GM21423 (cell line): ENCODE measurements around the gene MOB4.
"Not testable (repeated sequence)": the region's sequence is repeated elsewhere in the genome, so short reads cannot be mapped to it uniquely, and the experiment has no call there.

Experiments
- ATAC-seq: cut with Tn5 transposase; IDR thresholded peaks from one replicate; pipeline ENCODE4 v1.9.1; 2021; ENCODE audit warnings: mild to moderate bottlenecking, moderate library complexity; ENCODE audit not compliant: unreplicated experiment

Gene MOB4

DNA sequence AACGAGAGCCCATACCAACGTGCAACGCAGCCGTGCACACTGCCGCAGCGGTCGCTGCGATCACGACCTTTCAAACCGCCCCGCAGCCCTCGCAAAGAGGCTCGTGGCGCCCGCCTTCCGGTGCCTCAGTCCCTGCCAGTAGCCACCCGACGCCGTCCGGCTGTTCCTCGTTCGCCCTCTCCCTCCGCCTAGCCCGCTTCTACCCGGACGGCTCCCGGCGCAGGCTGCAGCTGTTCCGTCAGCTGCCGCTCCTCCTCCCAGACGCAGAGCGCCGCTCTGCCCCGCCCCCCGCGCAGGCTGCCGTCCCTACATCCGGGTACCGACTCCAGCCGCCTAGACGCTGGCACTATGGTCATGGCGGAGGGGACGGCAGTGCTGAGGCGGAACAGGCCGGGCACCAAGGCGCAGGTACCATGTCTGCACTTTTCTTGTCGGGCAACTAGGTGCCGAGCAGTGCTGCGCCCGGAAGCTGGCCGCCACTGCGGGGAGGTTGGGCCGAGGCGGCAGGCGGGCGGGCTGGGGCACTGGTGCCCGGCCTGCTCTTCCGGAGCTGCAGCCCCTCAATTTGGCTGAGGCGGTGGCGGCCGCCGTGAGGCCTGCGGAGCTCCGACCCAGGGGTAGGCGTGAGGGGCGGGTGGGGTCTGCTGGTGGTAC, at the start of gene MOB4:
Gene MOB4, plus strand, starts transcription at position 328 of the 654 bp plus-strand sequence. Its CDS starts 21 bp downstream, at position 349.
- peak; percentile 94 for ATAC-seq

DNA sequence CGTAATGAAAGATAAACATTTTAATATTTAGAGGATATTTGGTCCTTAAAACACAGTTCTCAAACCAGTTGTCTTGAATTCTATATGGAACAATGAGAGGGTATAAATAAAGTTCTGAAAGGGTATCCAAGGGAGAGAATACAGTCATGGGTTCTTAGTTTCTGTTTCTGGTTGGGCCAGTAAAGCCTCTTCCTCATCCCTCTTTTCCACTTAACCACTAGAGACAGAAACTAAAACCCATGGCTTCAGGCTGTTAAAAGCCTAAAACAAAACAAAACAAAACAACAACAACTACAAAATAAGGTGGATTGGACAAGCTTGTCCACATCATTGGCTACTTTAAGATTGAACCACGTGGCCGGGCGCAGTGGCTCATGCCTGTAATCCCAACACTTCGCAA, 43.7 kb upstream of the MOB4 start:
- no peak for ATAC-seq

DNA sequence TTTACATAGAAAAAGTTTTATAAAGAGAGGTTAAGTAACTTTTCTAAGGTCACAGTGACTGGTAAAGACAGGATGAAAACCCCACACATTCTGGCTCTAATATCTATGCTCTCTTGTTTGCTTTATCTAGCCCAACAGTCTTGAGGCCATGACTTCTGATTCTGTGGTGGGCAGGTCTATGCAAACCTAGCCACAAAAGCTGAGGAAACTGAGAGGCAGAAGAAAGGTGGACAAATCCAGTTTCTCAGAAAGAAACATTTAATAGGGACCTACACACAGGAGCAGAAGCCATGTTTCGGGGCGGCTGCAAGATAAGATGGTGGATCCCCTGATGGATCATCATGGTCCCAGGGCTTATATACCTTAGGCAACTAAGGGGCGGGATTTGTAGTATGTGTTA, 38.1 kb upstream of the MOB4 start:
- no peak for ATAC-seq

DNA sequence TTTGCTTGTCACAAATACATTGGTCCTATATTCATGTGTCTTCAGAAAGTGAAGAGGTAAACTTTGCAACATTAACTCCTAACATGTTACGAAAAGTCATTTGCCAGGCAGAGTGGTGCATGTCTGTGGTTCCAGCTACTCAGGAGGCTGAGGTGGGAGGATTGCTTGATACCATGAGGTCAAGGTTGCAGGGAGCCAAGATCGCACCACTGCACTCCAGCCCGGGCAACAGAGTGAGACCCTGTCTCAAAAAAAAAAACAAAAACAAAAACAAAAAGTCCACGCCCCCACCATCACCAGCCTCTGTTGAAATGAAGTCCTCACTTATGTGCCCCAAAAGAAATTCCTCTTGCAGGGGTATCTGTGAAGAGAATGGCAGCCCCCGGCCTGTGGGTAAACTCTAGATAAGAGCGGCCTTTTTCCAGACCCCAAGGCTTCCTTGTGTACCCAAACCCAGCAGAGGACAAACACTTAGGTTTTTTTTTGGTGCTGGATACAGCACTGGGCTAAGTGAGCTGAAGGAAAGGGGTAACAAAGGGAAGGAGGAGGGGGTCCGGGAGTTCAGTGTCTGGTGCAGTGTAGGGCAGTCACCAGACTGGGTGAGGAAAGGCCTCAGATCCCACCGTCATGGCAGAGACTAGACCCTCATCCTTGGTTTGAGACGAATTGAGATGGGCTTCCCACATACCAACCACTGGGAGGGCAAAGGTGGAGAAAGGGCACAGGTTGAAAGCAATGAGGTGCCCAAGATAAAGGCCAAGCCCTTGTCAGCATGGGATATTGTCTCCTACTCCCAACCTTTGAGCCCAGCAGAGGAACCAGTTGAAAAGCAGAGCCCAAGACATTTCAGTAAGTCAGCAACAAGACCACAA, 35.5 kb upstream of the MOB4 start:
- no peak for ATAC-seq

DNA sequence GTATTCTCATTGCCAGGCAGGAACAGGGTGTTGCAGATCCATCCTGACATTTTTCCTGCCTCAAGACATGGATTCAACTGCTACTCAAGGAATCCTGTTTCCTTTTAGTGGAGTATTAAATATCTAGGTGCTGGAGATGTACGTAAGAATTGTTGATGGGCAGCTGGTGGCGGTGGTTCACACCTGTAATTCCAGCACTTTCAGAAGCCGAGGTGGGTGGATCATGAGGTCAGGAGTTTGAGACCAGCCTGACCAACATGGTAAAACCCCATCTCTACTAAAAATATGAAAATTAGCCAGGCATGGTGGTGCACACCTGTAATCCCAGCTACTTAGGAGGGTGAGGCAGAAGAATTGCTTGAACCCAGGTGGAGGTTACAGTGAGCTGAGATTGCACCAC, 31.6 kb upstream of the MOB4 start:
- ATAC-seq = not testable (repeated sequence)

DNA sequence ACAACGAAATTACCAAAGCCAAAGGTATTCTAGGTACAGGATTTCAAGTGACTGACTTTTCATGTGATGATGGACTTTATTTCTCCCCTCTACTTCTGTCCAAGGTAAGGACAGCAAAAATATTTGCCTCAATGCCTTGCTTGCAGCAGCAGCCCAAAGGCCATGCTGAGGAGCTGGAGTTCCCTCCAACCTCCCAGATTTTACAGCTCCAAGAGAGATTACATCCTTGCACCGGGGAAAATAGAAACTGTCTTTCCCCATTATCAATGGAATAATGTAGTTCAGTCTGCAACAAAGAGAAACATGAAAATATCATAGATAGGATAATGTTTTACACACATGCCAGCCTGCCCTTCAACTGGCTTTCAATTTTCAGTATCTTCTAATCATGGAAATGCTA, 29.7 kb upstream of the MOB4 start:
- no peak for ATAC-seq

DNA sequence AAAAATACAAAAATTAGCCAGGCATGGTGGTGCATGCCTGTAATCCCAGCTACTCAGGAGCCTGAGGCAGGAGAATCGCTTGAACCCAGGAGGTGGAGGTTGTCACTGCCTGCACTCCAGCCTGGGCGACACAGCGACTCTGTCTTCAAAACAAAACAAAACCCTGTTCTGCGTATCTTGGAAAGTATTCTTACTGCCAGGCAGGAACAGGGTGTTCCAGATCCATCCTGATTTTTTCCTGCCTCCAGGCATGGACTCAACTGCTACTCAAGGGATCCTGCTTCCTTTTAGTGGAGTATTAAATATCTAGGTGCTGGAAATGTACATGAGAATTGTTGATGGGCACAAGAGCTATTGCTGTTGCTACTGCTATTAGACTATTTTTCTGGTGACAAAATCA, 28.5 kb upstream of the MOB4 start:
- ATAC-seq = no peak

DNA sequence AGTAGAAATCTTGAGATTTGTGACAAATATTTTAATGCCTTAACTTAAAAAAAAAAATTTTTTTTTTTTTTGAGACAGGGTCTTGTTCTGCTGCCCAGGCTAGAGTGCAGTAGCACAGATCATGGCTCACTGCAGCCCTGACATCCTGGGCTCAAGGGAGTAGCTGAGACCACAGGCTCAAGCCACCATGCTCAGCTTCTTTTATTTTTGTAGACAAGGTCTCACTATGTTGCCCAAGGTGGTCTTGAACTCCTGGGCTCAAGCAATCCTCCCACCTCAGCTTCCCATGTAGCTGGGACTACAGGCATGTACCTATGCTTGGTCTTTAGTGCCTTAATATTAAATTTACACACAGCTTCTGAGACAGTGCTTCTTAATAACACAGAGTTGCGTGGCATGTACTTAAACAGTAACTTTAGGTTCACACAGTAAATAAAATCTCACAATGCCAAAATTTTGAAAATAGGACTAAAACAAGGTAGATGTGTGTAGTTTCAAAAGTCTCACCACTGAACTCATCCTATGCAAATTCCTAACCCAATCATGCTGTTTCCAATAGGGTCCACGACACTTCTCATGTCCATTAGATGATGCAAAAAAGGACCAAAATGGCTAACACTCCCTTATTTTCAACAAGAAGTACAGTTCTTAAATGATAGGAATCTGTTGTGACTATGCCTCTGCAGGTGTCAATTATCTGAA, 20.3 kb upstream of the MOB4 start:
- ATAC-seq = no peak

DNA sequence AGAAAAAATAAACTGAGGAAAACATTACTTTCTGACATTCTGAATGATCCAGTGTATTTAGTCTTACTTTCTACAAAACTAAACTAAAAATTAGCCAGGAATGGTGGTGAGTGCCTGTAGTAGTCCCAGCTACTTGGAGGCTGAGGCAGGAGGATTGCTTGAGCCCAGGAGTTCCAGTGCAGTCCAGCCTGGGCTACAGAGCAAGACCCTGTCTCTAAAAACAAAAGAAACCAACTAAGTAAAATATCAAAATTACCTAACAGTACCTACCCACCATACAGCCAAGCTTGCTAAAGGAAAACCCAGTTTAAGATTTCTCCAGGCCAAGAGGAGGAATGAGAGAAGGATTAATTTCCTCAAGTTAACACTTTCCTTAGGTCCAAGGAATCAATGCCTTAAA, 19.2 kb upstream of the MOB4 start:
- ATAC-seq = no peak

DNA sequence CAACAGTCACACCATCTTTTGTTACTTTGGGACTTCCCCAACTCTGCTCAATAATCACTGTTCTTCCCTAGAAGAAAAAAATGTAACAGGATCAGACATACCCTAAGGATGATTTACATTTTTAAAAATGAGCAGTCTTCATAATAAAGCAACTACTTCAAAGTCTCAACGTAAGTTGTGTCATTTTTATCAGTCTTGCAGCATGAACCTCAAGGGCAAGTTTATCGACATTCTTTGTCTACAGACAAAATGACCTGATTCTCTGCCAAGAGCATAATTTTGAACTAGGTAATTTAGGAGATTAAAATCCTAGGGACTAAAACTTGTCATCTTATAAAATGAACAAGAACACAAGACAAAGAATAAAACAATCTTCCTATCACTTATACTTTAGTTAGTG, 18.5 kb upstream of the MOB4 start:
- ATAC-seq = no peak

DNA sequence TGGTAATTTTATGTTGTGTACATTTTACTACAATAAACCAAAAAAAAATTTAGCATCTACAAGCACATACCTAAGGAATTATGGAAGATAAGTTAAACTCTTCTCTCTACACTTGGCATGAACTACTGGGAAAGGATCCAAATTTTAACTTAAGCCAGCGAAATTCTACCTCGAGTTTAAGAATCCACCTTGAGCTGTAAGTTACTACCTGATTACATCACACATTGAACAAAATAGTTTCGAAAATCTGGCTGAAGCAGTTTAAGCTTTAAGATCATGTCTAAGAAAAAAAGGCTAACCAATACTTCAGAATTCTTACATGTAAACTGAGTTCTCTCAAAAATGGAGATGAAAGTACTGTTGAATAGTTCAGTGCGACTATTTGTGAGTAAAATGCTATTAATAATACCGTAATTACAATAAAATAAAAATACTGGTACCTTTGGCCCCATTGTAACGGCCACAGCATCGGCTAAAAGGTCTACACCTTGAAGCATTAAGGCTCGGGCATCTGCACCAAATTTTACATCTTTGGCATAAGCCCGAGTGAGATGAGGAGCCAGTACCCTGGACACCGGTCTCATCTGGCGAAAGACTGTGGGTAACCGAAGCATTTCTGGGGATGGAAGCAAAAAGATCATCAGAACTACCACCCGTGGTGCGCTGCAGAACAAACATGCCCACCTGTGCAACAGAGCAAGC, 17.5 kb upstream of the MOB4 start:
- no peak for ATAC-seq

DNA sequence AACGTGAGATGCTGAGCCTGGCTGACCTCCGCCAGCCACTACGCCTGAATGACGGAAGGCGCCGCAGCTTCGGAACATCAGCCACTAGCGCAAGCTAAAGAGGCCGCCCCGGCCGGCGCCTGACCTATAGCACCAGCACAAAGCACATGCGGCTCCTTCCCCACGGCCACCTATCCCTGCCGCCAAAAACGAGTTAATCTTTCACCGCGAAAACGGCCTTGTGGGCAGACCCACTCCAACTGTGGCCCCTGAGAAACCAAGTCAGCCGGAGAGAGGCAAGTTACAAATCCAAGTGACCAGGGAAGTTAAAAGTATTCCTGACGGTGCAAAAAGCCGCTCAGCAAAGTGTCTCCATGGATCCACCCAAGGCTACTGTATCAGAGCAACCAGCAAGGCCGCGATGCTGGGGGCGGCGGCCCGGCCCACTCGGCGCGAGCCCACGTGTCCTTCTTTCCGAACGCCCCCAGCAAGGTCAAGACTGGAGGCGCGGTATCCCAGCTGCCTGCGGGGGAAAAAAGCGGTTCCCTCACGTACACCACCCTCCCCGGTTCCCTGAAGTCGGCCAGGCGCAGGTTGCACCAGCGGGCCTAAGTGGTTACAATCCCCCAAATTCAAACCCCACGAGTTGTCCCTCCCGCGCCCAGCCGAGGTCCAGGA, 16.8 kb upstream of the MOB4 start:
- peak; percentile 23 for ATAC-seq

DNA sequence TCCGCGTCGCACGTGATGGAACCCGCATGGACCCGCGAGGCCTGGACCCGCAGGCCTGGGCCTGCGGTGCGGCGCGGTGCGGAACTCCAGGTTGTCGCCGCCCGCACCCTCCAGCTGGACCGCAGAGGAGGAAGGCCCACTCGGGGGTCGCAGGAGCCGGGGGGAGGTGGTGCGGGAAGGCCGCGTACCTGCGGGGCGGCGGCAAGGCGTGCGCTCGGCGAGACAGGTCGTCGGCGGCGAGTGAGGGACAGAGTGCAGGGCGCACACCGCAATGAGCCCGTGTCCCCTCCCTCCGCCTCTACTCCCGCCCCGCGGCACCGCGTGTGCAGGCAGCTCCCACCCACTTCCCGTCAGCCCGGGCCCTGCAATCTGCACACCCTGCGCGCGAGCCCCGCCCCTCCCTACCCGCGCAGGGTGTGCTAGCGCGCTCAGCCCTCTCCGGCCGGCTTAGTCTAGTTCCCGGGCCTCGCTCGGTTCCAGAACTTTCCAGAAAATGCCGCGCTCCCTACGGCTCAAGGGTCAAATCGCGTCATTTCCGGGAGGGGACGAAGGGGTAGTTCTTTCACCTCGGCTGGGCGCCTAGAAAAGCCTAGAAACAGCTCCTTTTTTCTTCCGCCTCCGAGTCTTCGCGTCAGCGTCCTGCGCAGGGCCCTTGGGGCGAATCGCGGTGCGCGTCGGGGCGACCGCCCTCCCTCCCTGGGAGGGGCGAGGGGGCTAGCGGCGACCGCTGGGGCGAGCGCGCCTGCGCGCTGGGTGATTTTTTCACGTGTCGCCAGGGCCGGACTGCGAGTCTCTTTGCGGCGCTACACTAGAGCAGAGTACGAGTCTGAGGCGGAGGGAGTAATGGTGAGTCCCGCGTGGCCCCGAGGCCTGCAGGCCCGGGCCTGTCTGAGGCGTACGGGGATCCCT, 16.0 kb upstream of the MOB4 start, which contains the start of the genes HSPD1 and HSPE1:
Gene HSPD1, minus strand, starts transcription at position 247 of the 909 bp plus-strand sequence. CDS start 992 bp downstream, outside the sequence.
Gene HSPE1, plus strand, starts transcription at position 786 of the 909 bp plus-strand sequence. Its CDS starts 58 bp downstream, at position 844.
- peak; percentile 83 for ATAC-seq

DNA sequence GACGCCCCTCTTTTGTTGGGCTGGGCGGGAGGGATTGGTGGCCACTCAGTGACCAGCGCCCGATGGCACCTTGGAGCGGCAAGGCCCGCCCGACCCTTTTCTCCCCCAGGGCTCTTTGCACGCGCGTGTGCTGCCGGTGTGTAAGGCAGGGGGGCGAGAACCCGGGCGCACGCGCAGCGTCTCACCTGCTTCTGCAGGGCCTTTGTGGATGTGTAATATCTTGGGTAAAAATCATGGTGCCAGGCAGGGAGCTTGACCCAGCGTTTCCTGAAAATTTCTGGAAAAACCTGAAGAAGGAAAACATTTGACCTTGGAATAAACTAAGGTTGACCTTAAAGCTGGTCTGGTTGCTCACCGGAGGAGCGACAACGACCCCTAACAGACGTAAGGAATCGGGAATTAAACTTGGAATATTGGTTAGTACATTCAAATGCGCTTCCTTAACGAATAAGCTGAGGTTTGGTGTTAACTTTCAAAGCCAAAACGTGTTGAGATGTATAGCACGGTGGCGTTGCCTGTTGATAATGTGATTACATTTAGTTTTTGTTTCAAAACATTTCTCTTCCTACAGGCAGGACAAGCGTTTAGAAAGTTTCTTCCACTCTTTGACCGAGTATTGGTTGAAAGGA, 15.2 kb upstream of the MOB4 start:
- peak; percentile 2 for ATAC-seq

DNA sequence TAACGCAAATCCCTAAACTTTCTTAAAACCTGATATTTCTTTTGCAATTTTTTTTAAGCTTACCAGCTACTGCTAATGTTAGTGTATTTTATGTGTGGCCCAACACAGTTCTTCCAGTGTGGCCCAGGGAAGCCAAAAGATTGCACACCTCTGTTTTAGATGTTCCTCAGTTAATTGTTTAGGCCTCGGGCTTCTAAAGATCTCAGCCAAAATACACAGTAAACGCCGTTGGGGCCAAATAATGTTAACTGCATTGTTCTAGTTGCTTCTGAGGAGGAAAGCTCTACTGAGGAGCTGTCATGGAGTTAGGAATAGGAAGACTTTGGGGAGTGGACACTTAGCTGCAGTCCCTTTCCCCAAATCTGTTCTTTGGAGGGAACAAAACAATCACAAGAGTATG, 13.7 kb upstream of the MOB4 start:
- no peak for ATAC-seq

DNA sequence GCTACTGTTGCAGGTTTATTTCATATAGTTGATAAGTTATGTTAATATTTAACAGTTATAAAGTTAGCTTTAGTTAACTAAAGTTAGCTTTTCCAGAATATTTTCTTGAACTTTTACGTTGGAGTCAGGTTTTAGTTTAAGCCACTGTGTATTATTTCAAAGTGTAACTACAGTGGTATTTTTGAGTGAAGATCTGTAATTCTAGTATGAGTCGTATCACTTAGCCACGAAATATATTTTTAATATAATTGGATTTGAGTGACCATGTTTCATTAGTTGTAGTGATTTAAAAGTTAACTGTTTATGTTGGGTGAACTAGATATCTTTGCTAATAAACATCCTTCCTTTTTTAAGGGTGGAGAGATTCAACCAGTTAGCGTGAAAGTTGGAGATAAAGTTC, 13.2 kb upstream of the MOB4 start:
- ATAC-seq = no peak

DNA sequence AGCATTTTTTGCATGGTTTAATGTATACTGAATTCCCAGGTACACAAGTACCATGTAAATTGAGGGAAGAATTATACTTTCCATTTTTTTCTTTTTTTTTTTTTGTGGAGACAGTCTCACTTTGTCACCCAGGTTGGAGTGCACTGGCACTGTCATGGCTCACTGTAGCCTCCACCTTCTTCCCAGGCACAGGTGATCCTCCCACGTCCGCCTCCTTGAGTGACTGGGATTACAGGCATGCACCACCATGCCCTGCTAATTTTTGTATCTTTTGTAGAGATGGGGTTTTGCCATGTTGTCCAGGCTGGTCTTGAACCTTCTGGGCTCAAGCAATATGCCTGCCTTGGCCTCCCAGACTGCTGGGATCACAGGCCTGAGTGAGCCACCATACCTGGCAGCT, 11.9 kb upstream of the MOB4 start:
- no peak for ATAC-seq

DNA sequence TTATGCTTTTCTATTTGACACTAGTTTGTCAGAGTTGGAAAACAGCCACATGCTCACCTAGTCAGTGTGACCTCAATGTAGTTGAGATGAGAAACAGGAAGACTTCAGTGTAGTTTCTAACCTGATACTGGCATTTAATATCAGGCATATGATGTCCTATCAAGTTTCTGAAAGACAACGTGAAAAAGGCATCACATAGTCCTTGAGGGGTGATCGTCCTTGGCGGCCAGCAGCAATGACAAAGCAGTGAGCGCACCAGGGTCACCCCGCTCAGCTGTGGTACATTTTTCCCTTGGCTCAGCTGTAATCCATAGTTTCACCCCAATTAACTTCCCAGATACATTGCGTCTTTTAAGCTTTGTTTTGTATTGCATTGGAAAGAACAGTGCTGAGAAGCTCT, 11.4 kb upstream of the MOB4 start:
- no peak for ATAC-seq

DNA sequence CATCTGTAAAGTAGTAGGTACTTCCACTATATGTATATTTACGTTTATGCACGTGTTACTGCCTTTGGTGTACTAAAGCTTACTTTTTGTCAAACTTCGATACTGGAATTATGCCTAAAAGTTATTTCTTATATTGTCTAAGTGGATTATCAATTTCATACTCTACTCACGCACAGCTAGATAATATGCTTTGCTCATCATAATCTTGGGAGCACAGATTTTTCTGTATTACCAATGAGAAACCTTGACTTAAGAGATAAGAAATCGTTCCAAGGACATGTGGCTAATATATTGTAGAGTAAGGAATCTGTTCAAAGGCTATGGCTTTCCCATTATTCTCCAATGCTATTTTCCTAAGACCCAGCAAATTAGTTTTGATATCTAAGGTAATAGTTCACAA, 9.2 kb upstream of the MOB4 start:
- no peak for ATAC-seq
